HL-60 (cell line): ENCODE results near the gene STX1A.

Experiments used
- DNase-seq, 2 experiments: peaks; one replicate each; pipeline ENCODE4 v3.0.0-alpha.2; 2010 to 2020; ENCODE audit warnings: low read depth in 1 of 2, low spot score in 1 of 2
- H3K27ac ChIP-seq: fragments of 250-450 bp; sonication (Bioruptor Pico); replicated peaks from 2 replicates; pipeline ENCODE4 v1.5.1; 2020; ENCODE audit warnings: mild to moderate bottlenecking, moderate library complexity
- H3K27me3 ChIP-seq: fragments of 250-450 bp; sonication (Bioruptor Pico); 2 replicates; pipeline ENCODE4 v1.5.1; 2021; ENCODE audit warnings: mild to moderate bottlenecking, moderate library complexity; ENCODE audit not compliant: insufficient read depth, poor library complexity, severe bottlenecking
- H3K4me3 ChIP-seq: replicated peaks from 2 replicates; pipeline ENCODE4 v1.5.1; 2011; ENCODE audit warnings: mild to moderate bottlenecking, control low read depth, low read length; ENCODE audit not compliant: insufficient read depth
- CTCF ChIP-seq: IDR thresholded peaks from one replicate; pipeline ENCODE4 v1.5.1; 2011; ENCODE audit warnings: low read length, control low read depth, inconsistent platforms; ENCODE audit not compliant: insufficient read depth
- GABPA ChIP-seq: IDR thresholded peaks from 2 replicates; pipeline ENCODE4 v1.6.1; 2012; ENCODE audit warnings: low read depth
- POLR2AphosphoS5 ChIP-seq: IDR thresholded peaks from 2 replicates; pipeline ENCODE4 v1.6.1; 2012; ENCODE audit warnings: low read depth
- REST ChIP-seq: IDR thresholded peaks from 2 replicates; pipeline ENCODE4 v1.6.1; 2012; ENCODE audit warnings: low read depth; ENCODE audit not compliant: insufficient replicate concordance
- SPI1 ChIP-seq: IDR thresholded peaks from 2 replicates; pipeline ENCODE4 v1.6.1; 2012; ENCODE audit warnings: low read depth, mild to moderate bottlenecking, borderline replicate concordance

Gene STX1A

GRCh38 chr7:73730485-73730884 lies 11.0 kb upstream of the STX1A start:
- H3K27me3 ChIP-seq: peaks cover 5% of the 10 kb centered on the region
- no peak overlapping the region for H3K27ac ChIP-seq
- TF ChIP-seq POLR2AphosphoS5: no peak
- TF ChIP-seq CTCF: no peak
- TF ChIP-seq SPI1: no peak
- TF ChIP-seq REST: no peak
- TF ChIP-seq GABPA: no peak
- no peak overlapping the region for H3K4me3 ChIP-seq
- DNase-seq: no peak

- Histone ChIP-seq H3K27me3 (peaks cover 5% of the 10 kb centered on the region), H3K27ac (no peak overlapping the region), H3K4me3 (no peak overlapping the region)
- no peak for DNase-seq
- TF ChIP-seq GABPA: no peak
- TF ChIP-seq POLR2AphosphoS5: no peak
- no peak for TF ChIP-seq CTCF
These were observed 9.1 kb upstream of the STX1A start for GRCh38 chr7:73728551-73728950.

- no peak overlapping the region for H3K27ac ChIP-seq
- no peak overlapping the region for H3K4me3 ChIP-seq
- no peak for DNase-seq
- H3K27me3 ChIP-seq: peaks cover 5% of the 10 kb centered on the region
- no peak for TF ChIP-seq GABPA
- no peak for TF ChIP-seq SPI1
- TF ChIP-seq CTCF: no peak
- no peak for TF ChIP-seq POLR2AphosphoS5
- TF ChIP-seq REST: no peak
These were observed 8.5 kb upstream of the STX1A start for GRCh38 chr7:73727952-73728351.

- TF ChIP-seq SPI1 (no peak), GABPA (no peak), POLR2AphosphoS5 (no peak)
These were observed 6.6 kb upstream of the STX1A start for GRCh38 chr7:73726083-73726466.

More at GRCh38 chr7:73726083-73726466, 6.6 kb upstream of the STX1A start:
- DNase-seq: no peak
- Histone ChIP-seq H3K4me3 (no peak overlapping the region), H3K27me3 (peaks cover 5% of the 10 kb centered on the region), H3K27ac (no peak overlapping the region)
